IMR-90 (cell line): ENCODE data around the gene TOMM34. TPM values are rescaled to one million over a fixed set of nuclear protein-coding genes. Genes with fewer than 3 reads are reported as not detected.

Experiments
- ATAC-seq: fragments of 200-7000 bp; cut with Tn5 transposase; 2 replicates; pipeline ENCODE4 v1.9.1; 2020; ENCODE audit warnings: low read depth, mild to moderate bottlenecking, moderate library complexity
- BruUV-seq: library from RNA; stranded (reverse); fragments of 400-500 nt; replicated peaks from 2 replicates; lab custom pipeline; 2021; lab: Mats Ljungman, UMichigan
- CTCF ChIA-PET: fragments of 300-600 bp; formaldehyde crosslinking; extraction: SDS; loops from one replicate; lab custom pipeline; 2021; ENCODE audit warnings: antibody characterized with exemption; lab: Yijun Ruan, JAX
- POLR2A ChIA-PET: fragments of 300-600 bp; sonication (Branson Sonifier 250); formaldehyde crosslinking; loops from one replicate; lab custom pipeline; 2022; ENCODE audit warnings: antibody characterized with exemption; ENCODE audit not compliant: unreplicated experiment; lab: Charles Lee
- DNase-seq: peaks from one replicate; pipeline ENCODE4 v3.0.0; 2013
- H2AFZ ChIP-seq: replicated peaks from 2 replicates; pipeline ENCODE3; 2013; ENCODE audit warnings: low read length, mild to moderate bottlenecking; ENCODE audit not compliant: poor library complexity
- H2AK5ac ChIP-seq: 2 replicates; pipeline ENCODE4 v1.6.1; 2013; ENCODE audit warnings: low read depth, low read length, inconsistent platforms
- H2AK9ac ChIP-seq: replicated peaks from 2 replicates; pipeline ENCODE3; 2013; ENCODE audit warnings: mild to moderate bottlenecking, low read depth, low read length, moderate library complexity; ENCODE audit not compliant: poor library complexity
- H2BK120ac ChIP-seq: 2 replicates; pipeline ENCODE4 v1.6.1; 2013; ENCODE audit warnings: low read depth, low read length, inconsistent platforms
- H2BK15ac ChIP-seq: 3 replicates; pipeline ENCODE4 v1.6.1; 2013; ENCODE audit warnings: low read depth, low read length, inconsistent platforms
- H2BK20ac ChIP-seq: 2 replicates; pipeline ENCODE4 v1.6.1; 2013; ENCODE audit warnings: low read depth, mild to moderate bottlenecking, inconsistent platforms, low read length, moderate library complexity
- H2BK5ac ChIP-seq: 2 replicates; pipeline ENCODE4 v1.6.1; 2013; ENCODE audit warnings: mild to moderate bottlenecking, low read depth, low read length, inconsistent platforms; ENCODE audit not compliant: poor library complexity, severe bottlenecking
- H3K14ac ChIP-seq: replicated peaks from 2 replicates; pipeline ENCODE4 v1.6.1; 2013; ENCODE audit warnings: low read depth, low read length, inconsistent platforms
- H3K18ac ChIP-seq: 2 replicates; pipeline ENCODE4 v1.6.1; 2013; ENCODE audit warnings: low read depth, low read length, control low read depth
- H3K23ac ChIP-seq: 2 replicates; pipeline ENCODE4 v1.6.1; 2013; ENCODE audit warnings: low read depth, low read length, inconsistent platforms
- H3K27ac ChIP-seq: 2 replicates; pipeline ENCODE4 v1.5.1; 2013; ENCODE audit warnings: mild to moderate bottlenecking, control low read depth, low read length; ENCODE audit not compliant: insufficient read depth
- H3K27me3 ChIP-seq: 2 replicates; pipeline ENCODE4 v1.6.1; 2013; ENCODE audit warnings: low read length; ENCODE audit not compliant: control insufficient read depth, insufficient read depth
- H3K36me3 ChIP-seq: 2 replicates; pipeline ENCODE4 v1.6.1; 2013; ENCODE audit warnings: low read length, mixed read lengths; ENCODE audit not compliant: control insufficient read depth, insufficient read depth
- H3K4ac ChIP-seq: 2 replicates; pipeline ENCODE4 v1.6.1; 2013; ENCODE audit warnings: low read depth, low read length, inconsistent platforms
- H3K4me1 ChIP-seq: 2 replicates; pipeline ENCODE4 v1.6.1; 2013; ENCODE audit warnings: low read length, mixed read lengths; ENCODE audit not compliant: control insufficient read depth, insufficient read depth
- H3K4me2 ChIP-seq: 2 replicates; pipeline ENCODE4 v1.6.1; 2013; ENCODE audit warnings: low read depth, mild to moderate bottlenecking, control low read depth, low read length, moderate library complexity
- H3K4me3 ChIP-seq: 2 replicates; pipeline ENCODE4 v1.5.1; 2013; ENCODE audit warnings: low read depth, mild to moderate bottlenecking, control low read depth, low read length, moderate library complexity; ENCODE audit not compliant: insufficient read depth
- H3K56ac ChIP-seq: 2 replicates; pipeline ENCODE4 v1.6.1; 2013; ENCODE audit warnings: low read length, inconsistent platforms; ENCODE audit not compliant: insufficient read depth; ENCODE audit errors: extremely low read depth
- H3K79me1 ChIP-seq, 2 experiments: 2 replicates each; pipeline ENCODE4 v1.6.1; 2013; ENCODE audit warnings: low read length in 2 of 2, inconsistent platforms in 1 of 2, low read depth in 1 of 2
- H3K9ac ChIP-seq: 2 replicates; pipeline ENCODE4 v1.6.1; 2013; ENCODE audit warnings: low read depth, low read length, control low read depth
- H3K9me1 ChIP-seq: 2 replicates; pipeline ENCODE4 v1.6.1; 2013; ENCODE audit warnings: low read length, inconsistent platforms; ENCODE audit not compliant: insufficient read depth
- H3K9me3 ChIP-seq: 2 replicates; pipeline ENCODE4 v1.6.1; 2013; ENCODE audit warnings: low read length; ENCODE audit not compliant: control insufficient read depth, insufficient read depth
- H4K20me1 ChIP-seq: 2 replicates; pipeline ENCODE4 v1.6.1; 2013; ENCODE audit warnings: low read length, inconsistent platforms; ENCODE audit not compliant: insufficient read depth
- H4K5ac ChIP-seq: 2 replicates; pipeline ENCODE4 v1.6.1; 2013; ENCODE audit warnings: mild to moderate bottlenecking, low read depth, low read length, control low read depth
- H4K8ac ChIP-seq, 2 experiments: 2 replicates each; pipeline ENCODE4 v1.6.1; 2013; ENCODE audit warnings: low read depth in 2 of 2, low read length in 2 of 2, control low read depth in 1 of 2, inconsistent platforms in 1 of 2
- H4K91ac ChIP-seq: 2 replicates; pipeline ENCODE4 v1.6.1; 2013; ENCODE audit warnings: low read depth, low read length, inconsistent platforms; ENCODE audit not compliant: insufficient read depth
- MAZ ChIP-seq: IDR thresholded peaks from 2 replicates; pipeline ENCODE4 v1.6.1; 2012; ENCODE audit warnings: low read depth, mild to moderate bottlenecking, low read length, improper control_type of control experiment, moderate library complexity, borderline replicate concordance
- SMC3 ChIP-seq: fragments of 150-350 bp; IDR thresholded peaks from 2 replicates; pipeline ENCODE4 v1.6.1; 2016; ENCODE audit warnings: low read depth, mild to moderate bottlenecking, antibody characterized with exemption, low read length, moderate library complexity
- USF2 ChIP-seq: fragments of 150-350 bp; IDR thresholded peaks from 2 replicates; pipeline ENCODE4 v1.6.1; 2017; ENCODE audit warnings: mild to moderate bottlenecking, antibody characterized with exemption, low read length, low read depth
- WGBS, 2 experiments: methylation state at CpG; one replicate each; pipeline versions ENCODE4 v1.1.5 to v1.1.7; 2013; ENCODE audit warnings: missing lambda C conversion rate in 2 of 2; ENCODE audit not compliant: insufficient read length in 1 of 2; ENCODE audit errors: extremely low coverage in 2 of 2; 5-methylcytosine and 5-hydroxymethylcytosine counted together
- dilution Hi-C: fragments of 300-500 bp; cut with HindIII; formaldehyde crosslinking; loops from one replicate; pipeline ENCODE4 v1.14.3; 2018; ENCODE audit warnings: low sequenced_read_pairs; ENCODE audit not compliant: unreplicated experiment
- in situ Hi-C: fragments of 300-500 bp; cut with MboI; formaldehyde crosslinking; loops from 3 replicates; pipeline ENCODE4 v1.14.3; 2019; ENCODE audit warnings: low sequenced_read_pairs, inconsistent platforms, mixed read lengths
- intact Hi-C: fragments of 100-400 bp; cut with micrococcal nuclease; formaldehyde crosslinking; loops from 2 replicates; pipeline ENCODE4 v1.10.0; 2022
- polyA plus RNA-seq, 3 experiments: library from polyadenylated mRNA; depleted of rRNA; stranded (reverse); fragments of >200 nt; gene quantifications; 2 replicates each; pipeline ENCODE4 v1.2.3, GENCODE V29; 2012; ENCODE audit warnings: low replicate concordance in 1 of 3
- total RNA-seq: library from RNA; depleted of rRNA; stranded (reverse); fragments of >200 nt; gene quantifications from 2 replicates; pipeline ENCODE4 v1.2.3, GENCODE V29; 2012

TOMM34 gene
- total and polyA plus RNA-seq, 2 of the 4 experiments (the other 2 are of a cell fraction), result 97.5 to 101 TPM

GRCh38 chr20:44910690-44911262 is 49.4 kb downstream of the TOMM34 start:
- Histone ChIP-seq H2BK5ac (no peak overlapping the region), H3K79me1 (peaks cover 16 to 20% of the 10 kb centered on the region in 2 experiments), H3K23ac (peak overlapping the region; percentile 71), H3K56ac (peak overlapping the region; percentile 54; the same call in 1 of the 2 replicates), H2AFZ (peak overlapping the region; percentile 96), H3K18ac (no peak overlapping the region), H3K4me2 (peak overlapping the region; percentile 89), H4K8ac (peak overlapping the region; percentile 46 to 72; a peak in 3 of 4 replicates), H3K9me1 (peaks cover 12% of the 10 kb centered on the region), H2BK15ac (no peak overlapping the region), H3K4me1 (peaks cover 4% of the 10 kb centered on the region), H2BK120ac (no peak overlapping the region), H4K91ac (peak overlapping the region; percentile 11; the same call in 1 of the 2 replicates), H2BK20ac (no peak overlapping the region), H3K4ac (peak overlapping the region; percentile 58), H3K9me3 (no peaks in the 10 kb centered on the region), H3K27me3 (no peaks in the 10 kb centered on the region), H3K4me3 (peak overlapping the region; percentile 96), H3K27ac (peak overlapping the region; percentile 68; the same call in 1 of the 2 replicates), H4K20me1 (peaks cover 9% of the 10 kb centered on the region; the same call in 1 of the 2 replicates), H3K36me3 (peaks cover 23% of the 10 kb centered on the region), H2AK5ac (peak overlapping the region; percentile 73), H3K14ac (peak overlapping the region; percentile 76), H3K9ac (peak overlapping the region; percentile 67), H2AK9ac (peak overlapping the region; percentile 92), H4K5ac (peak overlapping the region; percentile 3; the same call in 1 of the 2 replicates)
- BruUV-seq, result no TSS peak
- TF ChIP-seq SMC3 (no peak), USF2 (no peak), MAZ (no peak)
- CTCF ChIA-PET, result interaction anchor here (1.6 kb wide), 1 partner anchor 24 kb away, joined by 3 read pairs; no protein-coding TSS in a partner anchor
- 50% methylated on average over 2 of the region's 17 CpGs; no CpG with 5 or more reads in 1 of the 2 experiments for WGBS, 2 experiments
- ATAC-seq, result no peak
- POLR2A ChIA-PET, result no interaction called here
- in situ Hi-C loops, result no loop called here
- DNase-seq, result no peak
- intact Hi-C loops, result no loop called here
- dilution Hi-C loops, result no loop called here
